ENCODE data around the gene GAB1. TPM values are rescaled to one million over a fixed set of nuclear protein-coding genes. Genes with fewer than 3 reads are reported as not detected.

Gene GAB1
- total and polyA plus RNA-seq, 2 of the 8 experiments (the other 6 are each of a cell fraction or from before 2014, with no cell fraction given), result 6.8 to 21.3 TPM

- no peak overlapping the region for H3K23ac ChIP-seq (ENCODE audit: insufficient read length)
- H2BK15ac ChIP-seq (ENCODE audit: low read length), result no peak overlapping the region
- H2BK12ac ChIP-seq (ENCODE audit: low read depth, low read length), result no peak overlapping the region
- H3K4me3 ChIP-seq (ENCODE audit: extremely low read depth in 1 of 4, insufficient read depth in 2 of 4, low read depth in 3 of 4, low read length in 4 of 4), result no peak overlapping the region
- no peak overlapping the region for H3K14ac ChIP-seq (ENCODE audit: insufficient read length)
- H3K36me3 ChIP-seq (ENCODE audit: control insufficient read depth in 2 of 4, insufficient read depth in 4 of 4, low read length in 3 of 4), result no peaks in the 10 kb centered on the region
- H3K23me2 ChIP-seq (ENCODE audit: low read depth, low read length), result no peaks in the 10 kb centered on the region
- no peak overlapping the region for H4K91ac ChIP-seq (replicated peaks; ENCODE audit: insufficient read length, low read length)
- no peak overlapping the region for H3K9ac ChIP-seq (replicated peaks in 1 of 4; ENCODE audit: extremely low read depth in 1 of 4, low read depth in 3 of 4, low read length in 3 of 4)
- no peaks in the 10 kb centered on the region for H3K27me3 ChIP-seq (replicated peaks in 1 of 4; ENCODE audit: control insufficient read depth in 3 of 4, extremely low read depth in 1 of 4, insufficient read depth in 3 of 4, low read length in 3 of 4)
- no peak overlapping the region for H3K18ac ChIP-seq (ENCODE audit: extremely low read depth, low read length)
- no peak overlapping the region for H3K56ac ChIP-seq (replicated peaks; ENCODE audit: insufficient read length, low read depth, low read length)
- H3K79me2 ChIP-seq (ENCODE audit: control insufficient read depth in 1 of 2, insufficient read depth in 2 of 2, low read length in 2 of 2), result no peaks in the 10 kb centered on the region
- no peak overlapping the region for H2AFZ ChIP-seq (ENCODE audit: low read length)
- no peaks in the 10 kb centered on the region for H3K79me1 ChIP-seq (ENCODE audit: low read depth, low read length)
- no peaks in the 10 kb centered on the region for H3K9me3 ChIP-seq (ENCODE audit: insufficient read depth in 2 of 2, low read depth in 1 of 2, low read length in 1 of 2)
- H4K20me1 ChIP-seq (replicated peaks in 1 of 2; ENCODE audit: control insufficient read depth in 1 of 2, insufficient read depth in 2 of 2, low read length in 2 of 2), result no peaks in the 10 kb centered on the region
- POLR2A ChIA-PET (ENCODE audit: partially characterized antibody), result interaction anchor here (1.8 kb wide), 1 partner anchor 10 kb away, joined by 3 read pairs; the partner anchor contains the start of gene GAB1
- H2BK20ac ChIP-seq (ENCODE audit: low read length), result no peak overlapping the region
- no peak overlapping the region for H3K4me2 ChIP-seq (ENCODE audit: insufficient read depth in 1 of 2, low read depth in 2 of 2, low read length in 2 of 2)
- H4K5ac ChIP-seq (ENCODE audit: insufficient read length, low read depth, low read length), result no peak overlapping the region
- no peak overlapping the region for H2BK120ac ChIP-seq (replicated peaks; ENCODE audit: low read depth, low read length)
- CTCF ChIA-PET (ENCODE audit: partially characterized antibody), result interaction anchor here (0.9 kb wide), 1 partner anchor 10 kb away, joined by 3 read pairs; the partner anchor contains the start of gene GAB1
- no peak overlapping the region for H2BK5ac ChIP-seq (ENCODE audit: low read depth, low read length)
- H3K4ac ChIP-seq (replicated peaks; ENCODE audit: insufficient read length, low read depth, low read length), result no peak overlapping the region
- no peak overlapping the region for H4K8ac ChIP-seq (ENCODE audit: extremely low read depth, insufficient read depth, low read length)
- 86% methylated on average over 4 of the region's 4 CpGs; no CpG with 5 or more reads in 1 of the 2 experiments for WGBS, 2 experiments (ENCODE audit: extremely low coverage in 1 of 2, insufficient coverage in 1 of 2, insufficient read length in 1 of 2, insufficient replicate concordance in 2 of 2, low coverage in 1 of 2, low lambda C conversion rate in 2 of 2, missing lambda C conversion rate in 1 of 2)
- no peaks in the 10 kb centered on the region for H3K4me1 ChIP-seq (replicated peaks in 1 of 4; ENCODE audit: control insufficient read depth in 3 of 4, insufficient read depth in 4 of 4, low read length in 3 of 4)
- DNase-seq (ENCODE audit: low read depth in 1 of 2, low spot score in 2 of 2) (no peak), FAIRE-seq (no peak)
- H2AK5ac ChIP-seq (ENCODE audit: low read depth, low read length), result no peak overlapping the region
- H3K27ac ChIP-seq (ENCODE audit: low read depth, low read length), result no peak overlapping the region
- TF ChIP-seq BACH1 (IDR thresholded peaks at IDR 0.05; ENCODE audit: low read length) (no peak), GABPA (IDR thresholded peaks at IDR 0.05; ENCODE audit: borderline replicate concordance, insufficient read depth, low read length) (no peak), ASH2L (IDR thresholded peaks at IDR 0.05; ENCODE audit: low read length) (no peak), NANOG (IDR thresholded peaks at IDR 0.05; ENCODE audit: insufficient read depth, low read depth, low read length, poor library complexity, severe bottlenecking) (no peak), TAF1 (IDR thresholded peaks at IDR 0.05; ENCODE audit: low read depth, low read length) (no peak), RBBP5 (IDR thresholded peaks at IDR 0.05; ENCODE audit: borderline replicate concordance, low read depth, low read length) (no peak), SUZ12 (IDR thresholded peaks at IDR 0.05; ENCODE audit: low read length) (no peak), ZNF274 (IDR thresholded peaks at IDR 0.05; ENCODE audit: borderline replicate concordance, extremely low read depth, low read length) (no peak), POLR2A (IDR thresholded peaks at IDR 0.05; ENCODE audit: control extremely low read depth in 1 of 2, low read depth in 2 of 2, low read length in 2 of 2) (no peak), KDM4A (IDR thresholded peaks at IDR 0.05; ENCODE audit: low read depth, low read length, severe bottlenecking) (no peak), NRF1 (IDR thresholded peaks at IDR 0.05; ENCODE audit: low read depth, low read length) (no peak), SP1 (IDR thresholded peaks at IDR 0.05; ENCODE audit: low read depth, low read length) (no peak), SP2 (IDR thresholded peaks at IDR 0.05; ENCODE audit: low read length) (no peak), MAFK (IDR thresholded peaks at IDR 0.05; ENCODE audit: low read depth, low read length) (no peak)
- TF ChIP-seq, protein P1, sequence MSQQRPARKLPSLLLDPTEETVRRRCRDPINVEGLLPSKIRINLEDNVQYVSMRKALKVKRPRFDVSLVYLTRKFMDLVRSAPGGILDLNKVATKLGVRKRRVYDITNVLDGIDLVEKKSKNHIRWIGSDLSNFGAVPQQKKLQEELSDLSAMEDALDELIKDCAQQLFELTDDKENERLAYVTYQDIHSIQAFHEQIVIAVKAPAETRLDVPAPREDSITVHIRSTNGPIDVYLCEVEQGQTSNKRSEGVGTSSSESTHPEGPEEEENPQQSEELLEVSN (IDR thresholded peaks at IDR 0.05), result no peak
These were observed 9.9 kb upstream of the GAB1 start for GRCh38 chr4:143326735-143327134.
